Activated naive CD4-positive, alpha-beta T cell (primary cell): ENCODE results near the gene RFTN2.
A peak's percentile ranks its signal among the peaks of the same experiment; 100 is the strongest.
"Not testable (repeated sequence)": the region's sequence is repeated elsewhere in the genome, so short reads cannot be mapped to it uniquely, and the experiment has no call there.

Source experiments
- DNase-seq, 4 experiments: peaks; one replicate each; lab custom pipeline; 2025; lab: John Stamatoyannopoulos, UW

RFTN2 gene, protein sequence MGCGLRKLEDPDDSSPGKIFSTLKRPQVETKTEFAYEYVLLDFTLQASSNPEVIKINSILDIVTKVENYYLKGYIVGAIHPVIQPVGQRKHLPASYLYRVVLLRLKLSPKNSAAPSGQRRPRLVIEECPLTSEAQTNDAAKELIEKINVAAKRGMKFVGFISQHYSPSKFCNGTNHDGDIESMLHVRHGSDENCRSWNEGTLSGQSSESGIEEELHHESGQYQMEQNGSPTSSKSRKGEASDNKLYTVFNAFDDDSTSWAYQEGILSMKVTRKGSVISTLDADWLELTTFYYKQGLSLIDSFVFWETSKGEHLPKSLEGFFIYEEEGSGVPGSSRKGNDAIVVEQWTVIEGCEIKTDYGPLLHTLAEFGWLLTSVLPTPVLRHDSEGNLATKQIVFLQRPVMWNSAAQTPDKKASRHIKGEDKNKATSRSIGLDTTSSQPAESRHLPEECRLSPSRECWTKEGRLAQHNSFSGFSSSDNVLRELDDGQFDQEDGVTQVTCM

DNA sequence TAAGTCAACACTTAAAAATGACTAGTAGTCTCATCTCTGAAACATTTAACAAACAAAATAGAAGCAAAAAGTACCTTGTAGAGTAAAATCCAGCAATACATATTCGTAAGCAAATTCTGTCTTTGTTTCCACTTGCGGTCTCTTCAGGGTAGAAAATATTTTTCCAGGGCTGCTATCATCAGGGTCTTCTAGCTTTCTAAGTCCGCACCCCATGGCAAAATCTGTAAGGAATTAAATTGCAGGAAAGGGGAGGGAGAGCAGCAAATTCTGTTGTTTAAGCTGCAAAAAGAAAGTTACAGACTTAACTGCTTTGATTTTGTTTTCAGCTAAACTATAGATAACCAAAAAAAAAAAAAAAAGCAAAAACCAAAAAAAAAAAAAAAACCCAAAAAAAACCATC, at the start of gene RFTN2:
TSS of gene RFTN2 (minus strand) at position 342 of the 400 bp plus-strand sequence. CDS start at position 213, 129 bp downstream.
- no peak for DNase-seq

DNA sequence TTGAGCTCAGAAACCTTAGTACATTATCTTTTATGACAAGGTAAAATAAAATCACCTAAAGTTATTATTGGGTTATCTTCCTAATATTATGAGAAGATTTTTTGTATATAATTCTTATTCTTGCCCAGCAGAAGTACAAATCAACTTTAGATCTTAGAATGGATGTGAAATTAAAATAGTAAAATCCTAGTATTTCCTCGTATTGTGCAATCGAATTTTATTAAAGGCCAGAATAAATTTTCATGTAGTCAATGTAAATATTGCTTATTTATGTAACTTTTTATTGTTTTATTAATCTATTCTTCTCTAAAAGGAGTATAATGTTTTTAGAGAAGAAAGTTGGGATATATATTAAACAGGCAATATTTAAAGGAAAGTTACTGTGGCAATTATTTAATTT, 42.5 kb upstream of the RFTN2 start:
- no peak for DNase-seq

DNA sequence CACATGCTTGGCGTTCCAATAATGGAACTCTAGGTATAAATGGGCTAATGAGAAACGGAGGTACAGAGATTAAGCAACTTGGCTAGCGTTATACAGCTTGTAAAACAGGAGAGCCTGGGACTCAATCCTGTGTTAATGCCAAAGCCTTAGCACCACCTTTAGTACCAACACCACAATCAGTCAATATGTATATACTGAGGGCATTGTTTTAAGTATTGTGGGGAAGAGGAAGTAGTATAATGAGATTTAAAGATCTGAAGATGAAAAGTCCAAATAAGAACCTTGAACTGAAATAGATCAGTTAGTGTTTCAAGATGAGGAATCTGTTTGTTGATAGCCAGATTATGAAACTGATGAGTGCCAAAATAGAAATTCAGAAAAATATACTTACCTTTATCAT, 37.9 kb upstream of the RFTN2 start:
- DNase-seq, result no peak

DNA sequence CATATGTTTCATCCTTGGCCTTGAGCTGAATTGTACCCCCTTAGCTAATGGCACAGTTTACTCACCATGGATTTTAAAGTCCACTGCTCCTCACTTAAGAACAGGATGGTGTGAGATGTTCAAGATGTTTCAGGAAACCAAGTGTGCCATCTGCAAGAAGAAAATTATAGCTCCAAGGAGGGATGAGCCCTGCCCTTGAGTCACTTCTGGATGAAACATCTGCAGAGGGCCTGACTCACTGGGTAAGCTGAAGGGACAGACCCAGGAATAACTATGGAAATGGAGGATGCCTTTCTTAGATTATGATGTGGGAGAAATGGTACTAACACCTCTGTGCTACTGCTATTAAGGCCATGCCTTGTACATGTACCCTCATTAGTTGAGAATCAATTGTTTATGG, 36.2 kb upstream of the RFTN2 start:
- DNase-seq, result no peak

DNA sequence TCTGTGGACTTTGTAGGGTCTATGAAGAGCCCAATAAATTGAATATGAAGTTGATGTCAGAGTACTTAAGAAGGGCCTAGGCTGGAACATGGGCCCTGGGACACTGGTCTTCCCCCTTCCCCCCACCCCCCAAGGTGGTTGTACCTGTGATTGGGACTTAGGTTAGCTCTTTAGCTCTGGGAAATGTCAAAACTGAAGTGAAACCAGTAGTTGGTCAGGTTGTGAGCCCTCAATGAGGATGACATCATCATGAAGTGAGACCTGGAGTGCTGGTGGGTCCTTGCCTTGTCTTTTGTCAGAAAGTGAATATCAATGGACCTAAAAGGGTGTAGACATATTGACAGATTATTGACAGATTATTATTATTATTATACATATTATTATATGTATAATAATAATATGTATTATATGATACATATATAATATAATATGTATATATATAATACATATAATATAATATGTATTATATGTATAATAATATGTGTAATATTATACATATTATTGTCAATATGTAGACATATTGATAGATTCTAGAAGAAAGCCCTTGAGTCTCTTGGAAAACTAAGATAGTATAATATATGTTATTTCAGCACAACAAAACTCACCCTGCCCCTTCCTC, 35.1 kb upstream of the RFTN2 start:
- DNase-seq, result no peak

DNA sequence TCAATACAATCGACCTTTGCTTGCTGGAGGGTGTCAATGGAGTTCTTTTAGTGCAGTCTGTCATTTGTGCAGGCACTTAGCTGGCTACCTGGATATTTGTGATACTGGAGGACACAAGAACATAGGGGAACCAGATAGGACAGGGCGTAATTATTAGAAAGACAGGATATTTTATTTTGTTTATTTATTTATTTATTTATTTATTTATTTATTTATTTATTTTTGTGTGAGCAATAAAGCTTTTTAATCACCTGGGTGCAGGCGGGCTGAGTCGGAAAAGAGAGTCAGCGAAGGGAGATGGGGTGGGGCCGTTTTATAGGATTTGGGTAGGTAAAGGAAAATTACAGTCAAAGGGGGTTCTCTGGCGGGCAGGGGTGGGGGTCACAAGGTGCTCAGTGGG, 33.8 kb upstream of the RFTN2 start:
- DNase-seq, result not testable (repeated sequence)

DNA sequence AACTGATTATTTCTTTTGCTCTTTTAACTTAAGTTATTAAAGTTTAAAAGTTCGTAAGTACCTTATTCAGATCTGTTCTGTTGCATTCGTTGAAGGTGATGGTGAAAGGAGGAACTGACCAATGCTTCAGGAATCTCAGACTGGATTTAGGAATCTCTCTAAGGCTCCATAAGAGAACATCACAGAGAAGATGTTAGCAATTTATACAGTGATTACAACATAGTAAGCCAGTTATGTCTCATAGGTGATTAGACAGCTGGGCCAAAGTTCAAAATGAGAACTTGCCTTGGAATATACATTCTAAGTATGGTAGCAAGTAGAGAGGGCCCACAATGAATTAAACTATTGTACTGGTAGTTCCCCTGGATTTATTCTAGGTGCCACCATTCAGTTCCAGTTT, 32.9 kb upstream of the RFTN2 start:
- DNase-seq, result no peak

DNA sequence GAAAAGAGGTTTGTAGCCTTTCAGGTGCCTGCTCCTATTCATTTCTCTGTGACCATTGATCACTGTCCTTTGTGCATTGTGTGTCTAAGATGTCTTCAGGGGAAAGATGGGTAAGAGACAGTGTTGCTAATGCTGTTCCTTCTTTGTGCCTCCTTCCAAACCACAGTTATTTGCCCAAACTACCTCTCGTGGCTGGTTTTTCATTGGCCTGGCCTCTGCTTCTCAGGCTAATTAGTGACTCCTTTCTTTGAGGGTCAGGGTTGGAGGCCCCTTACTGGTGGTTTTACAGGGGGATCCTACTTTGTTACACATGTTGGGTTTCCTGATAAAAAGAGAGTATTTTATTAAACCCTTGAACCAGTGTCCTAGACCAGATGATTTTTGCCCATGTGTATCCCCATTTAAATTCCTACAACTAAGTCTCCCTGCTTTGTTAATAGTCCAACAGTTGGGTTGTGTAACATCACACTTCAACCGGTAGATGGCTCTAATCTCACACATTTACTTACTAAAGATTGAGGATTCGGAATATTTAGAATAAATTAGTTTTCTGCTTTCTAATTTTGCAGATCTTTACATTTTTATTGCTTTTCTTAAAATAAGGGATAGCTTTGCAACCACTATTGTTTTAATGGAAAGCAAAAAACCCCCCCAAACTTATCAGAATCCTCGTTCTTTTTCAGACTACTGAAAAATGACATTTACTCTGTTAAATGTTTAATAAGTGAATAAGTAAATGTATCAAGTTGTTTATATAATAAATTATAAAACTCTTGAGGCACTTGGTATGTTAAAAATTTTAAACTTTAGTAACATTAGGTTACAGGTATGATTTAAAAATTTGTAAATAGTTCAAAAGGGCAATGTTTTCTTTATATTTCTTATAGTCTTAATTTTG, 32.2 kb upstream of the RFTN2 start:
- no peak for DNase-seq

DNA sequence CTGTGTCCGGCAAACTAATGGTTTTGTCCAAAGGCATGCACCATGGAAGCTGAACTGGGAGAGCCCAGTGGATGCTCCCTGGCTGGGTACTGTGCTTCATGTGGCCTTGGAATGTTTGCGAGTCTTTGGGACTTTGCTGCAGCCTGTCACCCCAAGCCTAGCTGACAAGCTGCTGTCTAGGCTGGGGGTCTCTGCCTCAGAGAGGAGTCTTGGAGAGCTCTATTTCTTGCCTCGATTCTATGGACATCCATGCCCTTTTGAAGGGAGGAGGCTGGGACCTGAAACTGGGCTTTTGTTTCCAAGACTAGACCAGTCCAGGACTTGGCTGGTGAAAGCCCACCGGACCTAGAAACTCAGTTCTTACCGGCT, 31.4 kb upstream of the RFTN2 start:
- no peak for DNase-seq

DNA sequence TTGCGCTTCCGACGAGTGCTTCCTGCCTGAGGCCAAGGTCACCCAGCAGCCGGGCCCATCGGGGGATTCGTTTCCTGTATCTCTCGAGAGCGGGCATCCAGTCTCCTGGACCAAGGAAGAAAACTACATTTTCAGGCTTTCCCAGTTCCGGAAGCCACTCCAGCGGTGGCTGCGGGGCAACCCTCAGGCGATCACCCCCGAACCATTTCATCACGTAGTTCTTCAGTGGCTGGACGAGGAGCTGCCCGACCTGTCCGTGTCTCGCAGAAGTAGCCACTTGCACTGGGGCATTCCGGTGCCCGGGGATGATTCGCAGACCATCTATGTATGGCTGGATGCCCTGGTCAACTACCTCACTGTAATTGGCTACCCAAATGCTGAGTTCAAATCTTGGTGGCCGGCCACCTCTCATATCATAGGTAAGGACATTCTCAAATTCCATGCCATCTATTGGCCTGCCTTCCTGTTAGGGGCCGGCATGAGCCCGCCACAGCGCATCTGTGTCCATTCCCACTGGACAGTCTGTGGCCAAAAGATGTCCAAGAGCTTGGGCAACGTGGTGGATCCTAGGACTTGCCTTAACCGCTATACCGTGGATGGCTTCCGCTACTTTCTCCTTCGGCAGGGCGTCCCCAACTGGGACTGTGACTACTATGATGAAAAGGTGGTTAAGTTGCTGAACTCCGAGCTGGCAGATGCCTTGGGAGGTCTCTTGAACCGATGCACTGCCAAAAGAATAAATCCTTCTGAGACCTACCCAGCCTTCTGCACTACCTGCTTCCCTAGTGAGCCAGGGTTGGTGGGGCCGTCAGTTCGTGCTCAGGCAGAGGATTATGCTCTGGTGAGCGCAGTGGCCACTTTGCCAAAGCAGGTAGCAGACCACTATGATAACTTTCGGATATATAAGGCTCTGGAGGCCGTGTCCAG, 30.8 kb upstream of the RFTN2 start:
- DNase-seq, result no peak

DNA sequence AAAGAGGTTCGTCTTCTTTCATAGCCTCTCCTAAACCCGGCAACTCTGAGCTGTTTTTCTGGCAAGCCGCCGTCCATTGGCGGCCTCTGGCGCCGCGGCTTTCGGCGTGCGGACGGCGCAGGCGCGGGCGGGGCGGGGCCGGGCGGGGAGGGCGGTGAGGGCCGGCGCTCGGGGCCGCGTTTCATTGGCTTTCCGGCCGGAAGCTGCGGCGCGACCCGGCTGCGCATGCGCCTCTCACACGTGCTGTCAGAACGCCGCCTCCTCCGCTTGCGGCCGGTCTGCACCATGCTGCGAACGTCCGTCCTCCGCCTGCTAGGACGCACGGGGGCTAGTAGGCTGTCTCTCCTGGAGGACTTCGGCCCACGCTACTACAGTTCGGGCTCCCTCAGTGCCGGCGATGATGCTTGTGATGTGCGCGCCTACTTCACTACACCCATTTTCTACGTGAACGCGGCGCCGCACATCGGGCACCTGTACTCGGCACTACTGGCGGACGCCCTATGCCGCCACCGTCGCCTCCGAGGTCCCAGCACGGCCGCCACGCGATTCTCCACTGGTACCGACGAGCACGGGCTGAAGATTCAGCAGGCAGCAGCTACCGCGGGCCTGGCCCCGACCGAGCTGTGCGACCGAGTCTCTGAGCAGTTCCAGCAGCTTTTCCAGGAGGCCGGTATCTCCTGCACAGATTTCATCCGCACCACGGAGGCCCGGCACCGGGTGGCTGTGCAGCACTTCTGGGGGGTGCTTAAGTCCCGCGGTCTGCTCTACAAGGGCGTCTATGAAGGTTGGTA, 29.9 kb upstream of the RFTN2 start, which contains the start of gene MARS2:
TSS of gene MARS2 (plus strand) at position 249 of the 791 bp plus-strand sequence. CDS start at position 286, 37 bp downstream.
- DNase-seq, result peak; percentile 83 to 94 (median 84)

DNA sequence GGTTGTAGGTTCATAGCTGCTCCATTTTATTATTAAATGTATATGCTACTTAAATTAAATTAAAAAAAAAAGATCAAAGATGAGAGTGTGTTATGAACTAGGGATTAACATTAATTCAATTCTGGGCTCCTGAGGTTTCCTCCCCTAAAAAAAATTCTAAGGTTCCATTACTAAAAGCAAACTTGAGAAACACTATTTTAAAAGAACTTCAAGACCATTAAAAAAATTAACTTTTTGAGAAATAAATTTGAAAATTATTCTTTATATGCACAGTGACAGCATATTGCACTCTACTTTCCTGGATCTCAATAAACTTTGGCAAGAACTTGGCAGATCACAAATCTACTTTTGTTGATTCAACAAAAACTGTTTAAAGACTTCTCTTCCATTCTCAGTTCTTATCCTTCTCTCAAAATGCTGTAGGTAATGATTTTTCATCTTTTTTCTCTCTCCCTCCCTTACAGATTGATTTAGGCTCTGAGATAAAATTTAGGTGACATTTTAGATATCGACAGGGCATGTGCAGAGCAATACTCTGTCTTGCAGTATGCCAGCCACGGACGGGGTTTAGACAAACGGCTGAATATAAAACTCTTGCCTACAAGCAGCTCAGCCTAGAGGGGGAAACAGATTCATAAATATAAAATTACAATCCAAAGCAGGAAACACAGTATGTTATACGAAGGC, 29.2 kb upstream of the RFTN2 start:
- DNase-seq, result no peak

DNA sequence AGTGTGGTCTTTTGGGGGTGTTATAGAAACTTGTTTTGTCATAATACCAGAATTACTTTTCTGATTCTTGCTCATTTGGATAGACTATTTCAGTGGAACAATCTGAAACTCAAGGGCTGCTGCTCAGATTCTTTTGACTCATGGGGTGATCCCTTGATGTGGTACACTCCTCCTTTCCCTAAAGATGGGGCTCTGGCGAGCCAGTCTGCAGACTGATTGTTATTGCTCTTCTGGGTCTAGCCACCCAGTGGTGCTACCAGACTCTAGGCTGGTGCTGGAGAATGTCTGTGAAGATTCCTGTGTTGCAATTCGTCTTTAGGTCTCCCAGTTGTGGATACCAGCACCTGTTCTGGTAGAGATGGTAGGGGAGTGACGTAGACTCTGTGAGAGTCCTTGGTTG, 25.6 kb upstream of the RFTN2 start:
- DNase-seq, result no peak

DNA sequence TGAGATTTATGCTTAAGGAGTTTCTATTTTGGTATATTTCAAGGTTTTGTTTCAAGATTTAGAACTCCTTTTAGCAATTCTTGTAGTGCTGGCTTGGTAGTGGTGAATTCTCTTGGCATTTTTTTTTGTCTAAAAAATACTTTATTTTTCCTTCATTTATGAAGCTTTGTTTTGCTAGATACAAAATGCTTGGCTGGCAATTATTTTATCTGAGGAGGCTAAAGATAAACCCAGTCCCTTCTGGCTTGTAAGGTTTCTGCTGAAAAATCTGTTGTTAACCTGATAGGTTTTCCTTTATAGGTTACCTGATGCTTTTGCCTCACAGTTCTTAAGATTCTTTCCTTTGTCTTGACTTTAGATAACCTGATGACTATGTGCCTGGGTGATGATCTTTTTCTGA, 24.3 kb upstream of the RFTN2 start:
- DNase-seq, result not testable (repeated sequence)

DNA sequence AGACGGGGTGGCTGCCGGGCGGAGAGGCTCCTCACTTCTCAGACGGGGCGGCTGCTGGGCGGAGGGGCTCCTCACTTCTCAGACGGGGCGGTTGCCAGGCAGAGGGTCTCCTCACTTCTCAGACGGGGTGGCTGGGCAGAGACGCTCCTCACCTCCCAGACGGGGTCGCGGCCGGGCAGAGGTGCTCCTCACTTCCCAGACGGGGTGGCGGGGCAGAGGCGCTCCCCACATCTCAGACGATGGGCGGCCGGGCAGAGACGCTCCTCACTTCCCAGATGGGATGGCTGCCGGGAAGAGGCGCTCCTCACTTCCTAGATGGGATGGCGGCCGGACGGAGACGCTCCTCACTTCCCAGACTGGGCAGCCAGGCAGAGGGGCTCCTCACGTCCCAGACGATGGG, 21.2 kb upstream of the RFTN2 start:
- not testable (repeated sequence) for DNase-seq

DNA sequence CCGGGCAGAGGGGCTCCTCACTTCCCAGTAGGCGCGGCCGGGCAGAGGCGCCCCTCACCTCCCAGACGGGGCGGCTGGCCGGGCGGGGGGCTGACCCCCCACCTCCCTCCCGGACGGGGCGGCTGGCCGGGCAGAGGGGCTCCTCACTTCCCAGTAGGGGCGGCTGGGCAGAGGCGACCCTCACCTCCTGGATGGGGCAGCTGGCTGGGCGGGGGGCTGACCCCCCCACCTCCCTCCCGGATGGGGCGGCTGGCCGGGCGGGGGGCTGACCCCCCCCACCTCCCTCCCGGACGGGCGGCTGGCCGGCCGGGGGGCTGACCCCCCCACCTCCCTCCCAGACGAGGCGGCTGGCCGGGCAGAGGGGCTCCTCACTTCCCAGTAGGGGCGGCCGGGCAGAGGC, 20.6 kb upstream of the RFTN2 start:
- DNase-seq, result not testable (repeated sequence)

DNA sequence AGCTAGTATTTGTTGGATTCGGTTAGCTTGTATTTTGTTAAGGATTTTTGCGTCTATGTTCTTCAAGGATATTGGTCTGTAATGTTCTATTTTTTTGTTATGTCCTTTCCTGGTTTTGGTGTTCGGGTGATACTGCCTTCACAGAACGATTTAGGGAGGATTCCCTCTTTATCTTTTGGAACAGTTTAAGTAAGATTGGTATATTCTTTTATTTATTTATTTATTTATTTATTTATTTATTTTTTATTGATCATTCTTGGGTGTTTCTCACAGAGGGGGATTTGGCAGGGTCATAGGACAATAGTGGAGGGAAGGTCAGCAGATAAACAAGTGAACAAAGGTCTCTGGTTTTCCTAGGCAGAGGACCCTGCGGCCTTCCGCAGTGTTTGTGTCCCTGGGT, 19.8 kb upstream of the RFTN2 start:
- DNase-seq, result not testable (repeated sequence)

DNA sequence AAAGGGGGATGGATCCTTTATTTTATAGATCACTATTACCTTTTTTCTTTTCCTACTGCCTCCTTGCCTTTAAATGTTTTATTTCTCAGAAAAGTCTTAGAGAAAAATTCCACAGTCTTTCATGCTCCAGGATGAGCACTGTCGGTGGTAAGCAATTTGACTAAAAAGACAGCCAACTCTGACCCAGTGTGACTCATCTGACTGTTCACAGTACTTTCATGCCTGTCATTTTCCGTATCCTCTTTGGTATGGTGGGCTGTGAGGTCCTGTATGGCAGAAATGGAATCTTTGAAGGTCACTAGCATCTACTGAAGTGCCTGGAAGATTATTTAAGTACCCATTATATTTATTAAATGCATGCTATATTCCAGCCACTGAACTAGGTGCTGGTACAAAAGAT, 2.1 kb upstream of the RFTN2 start:
- DNase-seq, result no peak

DNA sequence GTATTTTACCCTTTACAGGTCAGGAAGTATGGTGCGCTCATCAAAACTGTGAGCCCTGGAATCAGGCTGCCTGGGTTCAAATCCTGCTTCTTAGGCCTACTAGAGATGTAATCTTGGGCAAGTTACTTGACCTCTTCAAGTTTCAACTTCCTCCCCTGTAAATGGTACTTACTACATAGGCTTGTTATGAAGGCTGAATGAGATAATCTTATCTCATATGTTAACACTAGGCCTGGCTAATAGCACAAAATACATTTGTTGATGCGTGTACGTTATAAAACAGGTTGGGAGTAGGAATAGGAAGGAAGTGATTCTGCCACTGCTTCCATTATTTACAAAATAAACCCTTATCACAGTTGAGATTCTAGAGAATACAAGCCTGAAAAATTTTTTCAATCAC, 1.7 kb upstream of the RFTN2 start:
- no peak for DNase-seq

DNA sequence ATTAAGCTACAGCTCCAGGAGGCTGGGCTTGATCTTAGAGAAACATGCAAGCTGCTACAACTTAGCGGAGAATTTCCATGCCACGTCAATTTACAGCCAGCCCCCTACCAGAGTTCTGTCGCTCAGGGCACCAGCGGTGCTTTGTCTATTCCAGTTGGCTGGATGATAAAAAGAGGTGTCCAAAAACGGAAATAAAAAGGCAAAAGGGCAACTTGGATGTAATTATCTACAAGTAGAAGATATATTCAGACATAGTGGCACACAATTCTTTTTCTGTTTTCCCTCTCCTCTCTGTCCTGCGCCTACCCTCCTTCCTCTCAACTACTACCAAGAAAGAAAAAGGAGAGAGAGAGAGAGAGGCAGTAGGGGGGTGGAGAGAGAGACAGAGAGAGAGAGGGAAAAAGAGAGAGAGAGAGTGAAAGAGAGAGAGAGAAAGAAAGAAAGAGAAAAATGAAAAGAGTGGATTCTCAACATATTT, 363 bp upstream of the RFTN2 start:
- DNase-seq, result no peak
